HEK293 (cell line): ENCODE data around the gene PTPRO.
A peak's percentile ranks its signal among the peaks of the same experiment; 100 is the strongest.

Source experiments
- CTCF ChIA-PET: fragments of 350-600 bp; formaldehyde crosslinking; extraction: SDS; loops from one replicate; lab custom pipeline; 2021; ENCODE audit warnings: antibody characterized with exemption; lab: Yijun Ruan, JAX
- POLR2A ChIA-PET: fragments of 300-600 bp; formaldehyde crosslinking; extraction: SDS; loops from one replicate; lab custom pipeline; 2020; ENCODE audit warnings: antibody characterized with exemption, inconsistent platforms; lab: Yijun Ruan, JAX
- H3K27ac ChIP-seq: fragments of 200-500 bp; sonication (Bioruptor generic); 2 replicates; pipeline ENCODE4 v1.5.1; 2014; ENCODE audit warnings: low read depth, low read length, control low read depth, inconsistent platforms; ENCODE audit errors: extremely low read depth
- H3K36me3 ChIP-seq, 2 experiments: fragments of 200-500 bp in 1 of 2; sonication (Bioruptor generic) in 1 of 2; 1 replicate in 1 of 2; 2 replicates in 1 of 2; pipeline ENCODE4 v1.5.1; 2014 to 2017; ENCODE audit warnings: inconsistent platforms in 2 of 2, low read length in 2 of 2; ENCODE audit not compliant: control insufficient read depth in 2 of 2, insufficient read depth in 1 of 2
- H3K4me1 ChIP-seq: fragments of 200-500 bp; sonication (Bioruptor generic); 2 replicates; pipeline ENCODE4 v1.5.1; 2014; ENCODE audit warnings: mild to moderate bottlenecking, low read length, inconsistent platforms; ENCODE audit not compliant: control insufficient read depth, insufficient read depth
- H3K4me3 ChIP-seq: 2 replicates; pipeline ENCODE4 v1.5.1; 2011; ENCODE audit warnings: low read depth, mild to moderate bottlenecking, control low read depth, low read length, moderate library complexity
- H3K9me3 ChIP-seq: fragments of 200-500 bp; sonication (Bioruptor generic); 2 replicates; pipeline ENCODE4 v1.5.1; 2014; ENCODE audit warnings: low read depth, low read length, inconsistent platforms; ENCODE audit not compliant: control insufficient read depth, insufficient read depth
- EGR2 ChIP-seq: fragments of 450-650 bp; formaldehyde crosslinking; IDR thresholded peaks from 2 replicates; pipeline ENCODE4 v1.5.1; 2016; ENCODE audit warnings: low read depth, missing biosample characterization, missing genetic modification characterization
- FEZF1 ChIP-seq: fragments of 450-650 bp; formaldehyde crosslinking; IDR thresholded peaks from 2 replicates; pipeline ENCODE4 v1.5.1; 2016; ENCODE audit warnings: missing biosample characterization, missing genetic modification characterization
- KLF10 ChIP-seq: fragments of 450-650 bp; IDR thresholded peaks from 2 replicates; pipeline ENCODE4 v1.5.1; 2018; ENCODE audit warnings: missing biosample characterization, mild to moderate bottlenecking, missing genetic modification characterization
- KLF9 ChIP-seq: fragments of 450-650 bp; formaldehyde crosslinking; IDR thresholded peaks from 2 replicates; pipeline ENCODE4 v1.5.1; 2016; ENCODE audit warnings: missing biosample characterization, missing genetic modification characterization, low read depth
- MZF1 ChIP-seq: fragments of 450-650 bp; formaldehyde crosslinking; IDR thresholded peaks from 2 replicates; pipeline ENCODE4 v1.5.1; 2017; ENCODE audit warnings: missing biosample characterization, missing genetic modification characterization, borderline replicate concordance
- OVOL3 ChIP-seq: fragments of 450-650 bp; formaldehyde crosslinking; IDR thresholded peaks from 2 replicates; pipeline ENCODE4 v1.5.1; 2016; ENCODE audit warnings: missing biosample characterization, missing genetic modification characterization
- PRDM1 ChIP-seq: fragments of 450-650 bp; formaldehyde crosslinking; IDR thresholded peaks from 2 replicates; pipeline ENCODE4; 2016; ENCODE audit warnings: missing biosample characterization, missing genetic modification characterization
- SCRT2 ChIP-seq: fragments of 450-650 bp; formaldehyde crosslinking; IDR thresholded peaks from 2 replicates; pipeline ENCODE4 v1.5.1; 2016; ENCODE audit warnings: missing biosample characterization, missing genetic modification characterization
- ZFP69B ChIP-seq: fragments of 450-650 bp; formaldehyde crosslinking; IDR thresholded peaks from 2 replicates; pipeline ENCODE4 v1.5.1; 2016; ENCODE audit warnings: missing biosample characterization, missing genetic modification characterization
- ZNF10 ChIP-seq: fragments of 450-650 bp; formaldehyde crosslinking; IDR thresholded peaks from 2 replicates; pipeline ENCODE4 v1.5.1; 2017; ENCODE audit warnings: missing biosample characterization, missing genetic modification characterization
- ZNF112 ChIP-seq: fragments of 450-650 bp; formaldehyde crosslinking; IDR thresholded peaks from 2 replicates; pipeline ENCODE4 v1.5.0; 2017; ENCODE audit warnings: missing biosample characterization, missing genetic modification characterization
- ZNF132 ChIP-seq: fragments of 450-650 bp; formaldehyde crosslinking; IDR thresholded peaks from 2 replicates; pipeline ENCODE4 v1.5.1; 2017; ENCODE audit warnings: missing biosample characterization, missing genetic modification characterization, borderline replicate concordance
- ZNF169 ChIP-seq: fragments of 450-650 bp; formaldehyde crosslinking; IDR thresholded peaks from 2 replicates; pipeline ENCODE4 v1.5.1; 2016; ENCODE audit warnings: missing biosample characterization, missing genetic modification characterization
- ZNF394 ChIP-seq: fragments of 450-650 bp; formaldehyde crosslinking; IDR thresholded peaks from 2 replicates; pipeline ENCODE4 v1.5.1; 2016; ENCODE audit warnings: missing biosample characterization, missing genetic modification characterization, mild to moderate bottlenecking, moderate library complexity, borderline replicate concordance
- ZNF501 ChIP-seq: fragments of 450-650 bp; formaldehyde crosslinking; IDR thresholded peaks from 2 replicates; pipeline ENCODE4 v1.5.1; 2016; ENCODE audit warnings: missing biosample characterization, missing genetic modification characterization
- ZNF791 ChIP-seq: fragments of 450-650 bp; formaldehyde crosslinking; IDR thresholded peaks from 2 replicates; pipeline ENCODE4 v1.5.1; 2016; ENCODE audit warnings: missing biosample characterization, missing genetic modification characterization
- TF ChIP-seq, protein P1 (sequence below): fragments of 450-650 bp; formaldehyde crosslinking; IDR thresholded peaks from 2 replicates; pipeline ENCODE4 v1.5.1; 2016; ENCODE audit warnings: missing biosample characterization, missing genetic modification characterization
- TF ChIP-seq, protein P2 (sequence below): fragments of 450-650 bp; formaldehyde crosslinking; IDR thresholded peaks from 2 replicates; pipeline ENCODE4 v1.5.1; 2016; ENCODE audit warnings: missing biosample characterization, missing genetic modification characterization
- TF ChIP-seq, protein P3 (sequence below): fragments of 450-650 bp; formaldehyde crosslinking; IDR thresholded peaks from 2 replicates; pipeline ENCODE4 v1.5.1; 2016; ENCODE audit warnings: missing biosample characterization, missing genetic modification characterization, low read depth

Gene PTPRO

DNA sequence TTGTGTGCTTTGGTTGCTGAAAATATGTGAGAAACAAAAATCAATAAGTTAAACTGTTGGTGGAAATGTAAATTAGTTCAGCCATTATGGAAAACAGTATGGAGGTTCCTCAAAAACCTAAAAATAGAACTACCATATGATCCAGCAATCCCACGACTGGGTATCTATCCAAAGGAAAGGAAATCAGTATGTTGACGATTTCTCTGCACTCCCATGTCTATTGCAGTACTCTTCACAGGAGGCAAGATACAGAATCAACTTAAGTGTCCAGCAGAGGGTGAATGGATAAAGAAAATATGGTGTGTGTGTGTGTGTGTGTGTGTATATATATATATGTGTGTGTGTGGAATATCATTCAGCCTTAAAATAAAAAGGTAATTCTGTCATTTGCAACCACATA is 159.5 kb downstream of the PTPRO start:
- ChIA-PET POLR2A (no interaction called here), CTCF (interaction anchor here (0.6 kb wide), 1 partner anchor 15 kb away, joined by 4 read pairs; no protein-coding TSS in a partner anchor)
- H3K4me3 ChIP-seq = no peak overlapping the region
- H3K9me3 ChIP-seq = no peaks in the 10 kb centered on the region
- H3K27ac ChIP-seq = no peak overlapping the region
- no peaks in the 10 kb centered on the region for H3K36me3 ChIP-seq
- no peaks in the 10 kb centered on the region for H3K4me1 ChIP-seq
- TF ChIP-seq SCRT2 (tag by site-specific recombination) = no peak

DNA sequence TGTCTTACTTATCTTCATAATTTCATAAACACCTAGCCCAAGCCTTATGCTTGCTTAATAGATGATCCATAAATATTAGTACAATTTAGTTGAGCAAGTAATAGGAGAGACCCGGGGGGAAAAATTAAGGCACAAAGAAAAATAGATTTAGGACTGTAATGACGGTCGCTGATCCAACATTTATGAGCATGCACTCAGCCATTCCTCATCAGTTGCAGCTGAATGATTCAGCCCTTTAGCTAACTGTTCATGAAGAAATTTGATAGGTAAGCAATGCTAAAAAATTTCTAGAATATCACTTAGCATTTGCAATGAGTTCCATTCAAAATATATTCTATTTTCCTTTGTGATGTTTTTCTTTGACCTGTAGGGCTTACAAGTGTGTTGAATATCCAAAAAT is 163.2 kb downstream of the PTPRO start:
- Histone ChIP-seq H3K4me3 (no peak overlapping the region), H3K4me1 (no peaks in the 10 kb centered on the region), H3K36me3 (no peaks in the 10 kb centered on the region), H3K27ac (no peak overlapping the region), H3K9me3 (no peaks in the 10 kb centered on the region)
- CTCF ChIA-PET = no interaction called here
- TF ChIP-seq, protein P1, sequence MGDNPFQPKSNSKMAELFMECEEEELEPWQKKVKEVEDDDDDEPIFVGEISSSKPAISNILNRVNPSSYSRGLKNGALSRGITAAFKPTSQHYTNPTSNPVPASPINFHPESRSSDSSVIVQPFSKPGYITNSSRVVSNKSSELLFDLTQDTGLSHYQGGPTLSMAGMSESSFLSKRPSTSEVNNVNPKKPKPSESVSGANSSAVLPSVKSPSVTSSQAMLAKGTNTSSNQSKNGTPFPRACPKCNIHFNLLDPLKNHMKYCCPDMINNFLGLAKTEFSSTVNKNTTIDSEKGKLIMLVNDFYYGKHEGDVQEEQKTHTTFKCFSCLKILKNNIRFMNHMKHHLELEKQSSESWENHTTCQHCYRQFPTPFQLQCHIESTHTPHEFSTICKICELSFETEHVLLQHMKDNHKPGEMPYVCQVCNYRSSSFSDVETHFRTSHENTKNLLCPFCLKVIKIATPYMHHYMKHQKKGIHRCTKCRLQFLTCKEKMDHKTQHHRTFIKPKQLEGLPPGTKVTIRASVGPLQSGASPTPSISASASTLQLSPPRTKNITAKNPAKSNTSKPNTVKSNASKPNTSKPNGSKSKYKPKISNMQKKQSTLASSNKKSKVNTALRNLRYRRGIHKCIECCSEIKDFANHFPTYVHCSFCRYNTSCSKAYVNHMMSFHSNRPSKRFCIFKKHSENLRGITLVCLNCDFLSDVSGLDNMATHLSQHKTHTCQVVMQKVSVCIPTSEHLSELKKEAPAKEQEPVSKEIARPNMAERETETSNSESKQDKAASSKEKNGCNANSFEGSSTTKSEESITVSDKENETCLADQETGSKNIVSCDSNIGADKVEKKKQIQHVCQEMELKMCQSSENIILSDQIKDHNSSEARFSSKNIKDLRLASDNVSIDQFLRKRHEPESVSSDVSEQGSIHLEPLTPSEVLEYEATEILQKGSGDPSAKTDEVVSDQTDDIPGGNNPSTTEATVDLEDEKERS (tag by site-specific recombination) = no peak
- TF ChIP-seq ZNF10 (tag by site-specific recombination) = peak; percentile 95
- POLR2A ChIA-PET = no interaction called here

DNA sequence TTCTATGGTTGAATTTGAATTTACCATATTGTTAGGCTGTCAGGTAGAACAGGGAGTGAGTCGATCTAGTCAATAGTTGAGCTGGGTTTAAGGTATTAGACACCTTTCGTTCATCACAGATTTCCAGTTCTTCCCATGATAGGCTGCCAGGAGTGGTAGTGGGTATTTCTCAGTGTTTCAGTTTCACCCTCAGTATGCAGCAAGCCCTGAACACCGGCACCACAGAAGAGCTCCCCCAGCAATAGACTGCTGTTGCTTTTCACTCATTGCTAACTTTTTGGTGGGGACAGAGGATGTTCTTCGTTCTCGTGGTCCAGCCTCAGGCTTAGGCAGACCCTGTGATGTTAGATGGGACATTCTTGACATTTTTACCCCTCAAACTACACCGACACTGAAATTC is 164.6 kb downstream of the PTPRO start:
- ChIA-PET POLR2A (no interaction called here), CTCF (no interaction called here)
- Histone ChIP-seq H3K9me3 (no peaks in the 10 kb centered on the region), H3K27ac (no peak overlapping the region), H3K4me1 (no peaks in the 10 kb centered on the region), H3K36me3 (no peaks in the 10 kb centered on the region), H3K4me3 (no peak overlapping the region)
- TF ChIP-seq FEZF1 (tag by site-specific recombination) = no peak
- TF ChIP-seq, protein P2, sequence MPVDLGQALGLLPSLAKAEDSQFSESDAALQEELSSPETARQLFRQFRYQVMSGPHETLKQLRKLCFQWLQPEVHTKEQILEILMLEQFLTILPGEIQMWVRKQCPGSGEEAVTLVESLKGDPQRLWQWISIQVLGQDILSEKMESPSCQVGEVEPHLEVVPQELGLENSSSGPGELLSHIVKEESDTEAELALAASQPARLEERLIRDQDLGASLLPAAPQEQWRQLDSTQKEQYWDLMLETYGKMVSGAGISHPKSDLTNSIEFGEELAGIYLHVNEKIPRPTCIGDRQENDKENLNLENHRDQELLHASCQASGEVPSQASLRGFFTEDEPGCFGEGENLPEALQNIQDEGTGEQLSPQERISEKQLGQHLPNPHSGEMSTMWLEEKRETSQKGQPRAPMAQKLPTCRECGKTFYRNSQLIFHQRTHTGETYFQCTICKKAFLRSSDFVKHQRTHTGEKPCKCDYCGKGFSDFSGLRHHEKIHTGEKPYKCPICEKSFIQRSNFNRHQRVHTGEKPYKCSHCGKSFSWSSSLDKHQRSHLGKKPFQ (tag by site-specific recombination) = no peak
- TF ChIP-seq KLF9 (tag by site-specific recombination) = no peak
- no peak for TF ChIP-seq ZFP69B (tag by site-specific recombination)
- no peak for TF ChIP-seq ZNF169
- no peak for TF ChIP-seq ZNF132 (tag by site-specific recombination)
- TF ChIP-seq ZNF112 (tag by site-specific recombination) = no peak
- TF ChIP-seq SCRT2 (tag by site-specific recombination) = no peak

DNA sequence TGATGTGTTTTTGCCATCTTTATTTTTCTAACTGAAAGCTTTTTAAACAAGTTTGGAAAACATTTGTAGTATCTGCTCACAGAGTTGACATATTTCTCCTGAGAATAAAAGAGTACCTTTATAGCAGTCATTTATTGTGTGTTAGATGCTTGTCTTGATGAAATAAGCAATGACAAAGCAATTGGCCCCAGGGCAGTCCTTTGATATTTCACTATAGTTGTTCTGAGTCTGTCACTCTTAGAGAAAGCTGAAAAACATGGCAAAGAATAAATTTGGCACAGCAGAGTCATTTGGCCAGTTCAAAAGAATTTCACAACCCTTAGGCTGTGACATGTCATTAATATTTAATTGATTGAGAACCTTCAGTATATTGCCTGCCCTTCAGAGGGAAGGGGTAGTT is 166.2 kb downstream of the PTPRO start:
- Histone ChIP-seq H3K4me3 (no peak overlapping the region), H3K36me3 (no peaks in the 10 kb centered on the region), H3K27ac (no peak overlapping the region), H3K4me1 (no peaks in the 10 kb centered on the region), H3K9me3 (no peaks in the 10 kb centered on the region)
- POLR2A ChIA-PET = no interaction called here
- CTCF ChIA-PET = no interaction called here
- TF ChIP-seq OVOL3 (tag by site-specific recombination) (no peak), EGR2 (tag by site-specific recombination) (no peak), MZF1 (tag by site-specific recombination) (no peak), ZNF132 (tag by site-specific recombination) (no peak), KLF10 (no peak), PRDM1 (tag by site-specific recombination) (no peak), ZNF501 (no peak), ZNF394 (tag by site-specific recombination) (no peak), ZNF791 (tag by site-specific recombination) (no peak)
- TF ChIP-seq, protein P3, sequence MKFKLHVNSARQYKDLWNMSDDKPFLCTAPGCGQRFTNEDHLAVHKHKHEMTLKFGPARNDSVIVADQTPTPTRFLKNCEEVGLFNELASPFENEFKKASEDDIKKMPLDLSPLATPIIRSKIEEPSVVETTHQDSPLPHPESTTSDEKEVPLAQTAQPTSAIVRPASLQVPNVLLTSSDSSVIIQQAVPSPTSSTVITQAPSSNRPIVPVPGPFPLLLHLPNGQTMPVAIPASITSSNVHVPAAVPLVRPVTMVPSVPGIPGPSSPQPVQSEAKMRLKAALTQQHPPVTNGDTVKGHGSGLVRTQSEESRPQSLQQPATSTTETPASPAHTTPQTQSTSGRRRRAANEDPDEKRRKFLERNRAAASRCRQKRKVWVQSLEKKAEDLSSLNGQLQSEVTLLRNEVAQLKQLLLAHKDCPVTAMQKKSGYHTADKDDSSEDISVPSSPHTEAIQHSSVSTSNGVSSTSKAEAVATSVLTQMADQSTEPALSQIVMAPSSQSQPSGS = no peak
- TF ChIP-seq, protein P1 (tag by site-specific recombination) = no peak
